Activated CD8-positive, alpha-beta memory T cell treated with anti-CD3 and anti-CD28 coated beads for 1 hour (primary cell): ENCODE data around the gene KDM6B.
A peak's percentile ranks its signal among the peaks of the same experiment; 100 is the strongest.
"Not testable (repeated sequence)": the region's sequence is repeated elsewhere in the genome, so short reads cannot be mapped to it uniquely, and the experiment has no call there.

ENCODE experiments used
- DNase-seq, 2 donors: peaks; one replicate each; pipeline ENCODE4 v3.0.0-alpha.2; 2020; ENCODE audit warnings: low read depth in 1 of 2; ENCODE audit errors: extremely low read depth in 1 of 2

The KDM6B gene

GRCh38 chr17:7851438-7852261 lies 17.6 kb downstream of the KDM6B start:
- peak; percentile 88 to 92 for DNase-seq

- no peak for DNase-seq
Measured at GRCh38 chr17:7852262-7852670, 18.2 kb downstream of the KDM6B start.

DNA sequence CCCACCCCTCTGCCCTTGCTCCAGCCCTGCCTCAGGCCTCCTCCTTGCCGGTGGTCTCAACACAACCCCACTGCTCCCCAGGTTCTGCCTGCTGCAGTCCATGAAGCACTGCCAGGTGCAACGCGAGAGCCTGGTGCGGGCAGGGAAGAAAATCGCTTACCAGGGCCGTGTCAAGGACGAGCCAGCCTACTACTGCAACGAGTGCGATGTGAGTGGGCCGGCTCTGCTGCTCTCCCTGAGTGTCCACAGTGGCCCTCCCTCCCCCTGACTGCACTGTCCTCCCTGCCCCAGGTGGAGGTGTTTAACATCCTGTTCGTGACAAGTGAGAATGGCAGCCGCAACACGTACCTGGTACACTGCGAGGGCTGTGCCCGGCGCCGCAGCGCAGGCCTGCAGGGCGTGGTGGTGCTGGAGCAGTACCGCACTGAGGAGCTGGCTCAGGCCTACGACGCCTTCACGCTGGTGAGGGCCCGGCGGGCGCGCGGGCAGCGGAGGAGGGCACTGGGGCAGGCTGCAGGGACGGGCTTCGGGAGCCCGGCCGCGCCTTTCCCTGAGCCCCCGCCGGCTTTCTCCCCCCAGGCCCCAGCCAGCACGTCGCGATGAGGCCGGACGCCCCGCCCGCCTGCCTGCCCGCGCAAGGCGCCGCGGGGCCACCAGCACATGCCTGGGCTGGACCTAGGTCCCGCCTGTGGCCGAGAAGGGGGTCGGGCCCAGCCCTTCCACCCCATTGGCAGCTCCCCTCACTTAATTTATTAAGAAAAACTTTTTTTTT lies 19.1 kb downstream of the KDM6B start:
- no peak for DNase-seq

DNA sequence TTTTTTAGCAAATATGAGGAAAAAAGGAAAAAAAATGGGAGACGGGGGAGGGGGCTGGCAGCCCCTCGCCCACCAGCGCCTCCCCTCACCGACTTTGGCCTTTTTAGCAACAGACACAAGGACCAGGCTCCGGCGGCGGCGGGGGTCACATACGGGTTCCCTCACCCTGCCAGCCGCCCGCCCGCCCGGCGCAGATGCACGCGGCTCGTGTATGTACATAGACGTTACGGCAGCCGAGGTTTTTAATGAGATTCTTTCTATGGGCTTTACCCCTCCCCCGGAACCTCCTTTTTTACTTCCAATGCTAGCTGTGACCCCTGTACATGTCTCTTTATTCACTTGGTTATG lies 19.6 kb downstream of the KDM6B start:
- DNase-seq: no peak

GRCh38 chr17:7854078-7854777 lies 20.2 kb downstream of the KDM6B start:
- DNase-seq: no peak

DNA sequence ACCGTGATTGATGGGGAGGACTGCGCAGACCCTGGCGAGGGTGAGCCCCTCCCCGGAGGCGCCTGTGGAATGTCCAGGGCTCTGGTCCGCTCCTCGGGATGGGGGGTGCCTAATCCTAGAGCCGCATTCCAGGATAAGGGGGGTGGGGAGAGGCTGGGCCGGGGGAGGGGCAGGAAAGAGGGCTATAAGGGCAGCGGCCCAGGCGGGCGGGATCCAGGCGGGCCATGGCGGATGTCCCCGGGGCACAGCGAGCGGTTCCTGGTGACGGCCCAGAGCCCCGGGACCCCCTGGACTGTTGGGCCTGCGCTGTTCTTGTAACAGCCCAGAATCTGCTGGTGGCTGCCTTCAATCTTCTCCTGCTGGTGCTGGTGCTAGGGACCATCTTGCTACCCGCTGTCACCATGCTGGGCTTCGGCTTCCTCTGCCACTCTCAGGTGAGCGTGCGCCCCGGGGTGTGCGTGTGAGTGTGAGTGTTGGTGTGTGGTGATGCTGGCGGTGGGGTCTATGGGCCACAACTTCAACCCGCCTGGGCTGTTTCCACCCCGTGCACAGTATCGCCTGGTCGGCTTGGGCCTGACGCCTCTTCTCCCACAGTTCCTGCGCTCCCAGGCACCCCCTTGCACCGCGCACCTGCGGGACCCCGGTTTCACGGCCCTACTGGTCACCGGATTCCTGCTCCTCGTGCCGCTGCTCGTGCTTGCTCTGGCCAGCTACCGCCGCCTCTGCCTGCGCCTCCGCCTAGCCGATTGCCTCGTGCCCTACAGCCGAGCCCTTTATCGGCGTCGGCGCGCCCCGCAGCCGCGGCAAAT lies 21.0 kb downstream of the KDM6B start, which contains the start of gene TMEM88:
Gene TMEM88, plus strand, starts transcription at position 216 of the 809 bp plus-strand sequence. Its CDS starts 9 bp downstream, at position 225.
- DNase-seq: no peak

DNA sequence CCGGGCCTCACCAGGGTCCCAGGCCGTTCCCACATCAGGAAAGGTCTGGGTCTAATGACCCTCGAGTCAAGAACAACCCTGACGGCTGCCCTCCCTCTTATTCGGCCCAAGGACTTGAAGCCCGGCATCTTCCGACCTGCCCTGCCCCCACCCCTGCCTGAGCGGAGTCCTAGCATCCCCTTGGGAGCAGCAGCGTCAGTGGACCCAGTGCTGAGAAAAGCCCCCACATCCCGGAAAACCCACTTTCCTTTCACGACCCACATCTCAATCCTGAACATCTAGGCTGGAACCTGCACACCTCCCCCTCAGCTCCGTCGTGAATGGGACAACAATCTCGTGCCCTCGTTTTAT lies 21.6 kb downstream of the KDM6B start:
- DNase-seq: no peak

DNA sequence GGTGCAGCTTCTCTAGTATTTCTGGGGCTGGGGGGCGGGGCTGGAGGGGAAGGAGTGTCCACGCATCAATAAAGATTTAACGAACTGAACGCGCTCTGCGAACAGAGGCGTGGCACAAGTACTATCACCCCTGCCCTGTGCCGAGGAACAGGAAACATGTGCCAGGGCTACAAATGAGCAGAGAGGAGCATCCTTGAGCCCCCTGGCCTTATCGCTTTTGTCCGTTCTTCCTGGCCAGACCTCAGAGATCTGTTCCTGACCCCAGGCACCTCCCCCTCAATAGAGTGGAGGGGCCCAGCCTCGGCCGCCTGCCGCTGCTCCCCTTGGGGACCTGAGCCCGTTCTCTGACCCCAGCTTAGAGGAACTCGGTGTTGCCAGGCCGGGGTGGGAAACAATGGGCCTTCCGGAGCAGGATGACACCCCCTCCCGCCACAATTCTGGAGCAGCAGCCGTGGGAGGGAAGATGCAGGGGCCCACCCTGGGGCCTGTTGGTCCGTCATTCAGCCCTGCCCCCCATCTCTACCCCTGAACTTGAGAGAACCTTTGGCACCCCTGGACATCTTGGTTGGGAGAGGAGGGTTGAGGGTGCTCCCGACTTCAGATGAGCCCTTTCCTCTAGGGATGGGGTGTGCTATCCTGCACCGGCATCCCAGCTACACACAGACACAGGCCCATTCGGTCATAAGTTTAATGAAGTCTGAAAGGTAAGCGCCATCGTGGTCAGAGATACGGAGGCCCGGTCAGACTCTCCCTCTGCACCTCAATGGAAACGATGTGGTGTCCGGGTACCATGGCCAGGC lies 22.2 kb downstream of the KDM6B start:
- no peak for DNase-seq

DNA sequence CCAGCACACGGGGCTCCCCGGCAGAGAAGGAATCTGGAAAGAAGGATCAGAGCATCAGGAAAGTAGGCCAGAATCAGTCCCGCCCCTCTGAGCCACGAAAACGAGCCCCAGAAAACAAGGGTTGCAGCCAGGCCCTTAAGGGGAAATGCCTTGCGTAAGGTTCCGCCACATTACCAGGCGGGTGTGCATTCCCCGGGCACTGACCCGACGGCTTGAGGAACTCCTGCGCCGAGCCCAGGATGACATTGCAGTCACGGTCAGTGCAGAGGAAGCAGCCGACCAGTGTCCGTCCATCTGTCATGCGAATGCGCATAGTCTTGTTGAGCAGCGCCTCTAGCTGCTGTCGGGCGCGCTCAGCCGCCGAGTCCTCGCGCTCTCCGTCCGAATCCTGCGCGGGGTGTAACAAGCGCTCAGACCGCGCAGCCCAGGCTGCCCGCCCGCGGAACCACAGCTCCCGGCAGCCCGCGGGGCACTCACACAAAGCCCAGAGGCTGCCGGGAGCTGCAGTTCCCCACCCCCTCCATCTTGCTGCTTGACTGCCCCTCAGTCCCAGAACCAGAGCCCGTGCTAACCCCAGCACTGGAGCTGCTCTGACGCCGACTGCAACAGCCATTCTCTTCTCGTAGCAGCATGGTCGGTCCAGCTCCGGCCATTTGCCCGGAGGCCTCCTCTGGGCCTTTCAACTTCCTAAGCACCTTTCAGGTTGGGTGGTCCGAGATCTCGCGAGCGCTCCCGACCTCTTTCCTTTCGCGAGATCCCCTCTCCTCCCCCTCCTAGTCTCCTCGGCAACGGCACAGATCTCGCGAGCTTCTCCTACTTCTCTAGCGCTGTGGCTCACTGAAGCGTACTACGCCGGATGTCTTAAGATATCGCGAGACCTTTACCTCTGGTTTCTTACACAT lies 23.0 kb downstream of the KDM6B start, which contains the start of gene NAA38:
Gene NAA38, minus strand, starts transcription at position 749 of the 902 bp plus-strand sequence. Its CDS starts 96 bp downstream, at position 653.
- peak; percentile 83 to 91 for DNase-seq

DNA sequence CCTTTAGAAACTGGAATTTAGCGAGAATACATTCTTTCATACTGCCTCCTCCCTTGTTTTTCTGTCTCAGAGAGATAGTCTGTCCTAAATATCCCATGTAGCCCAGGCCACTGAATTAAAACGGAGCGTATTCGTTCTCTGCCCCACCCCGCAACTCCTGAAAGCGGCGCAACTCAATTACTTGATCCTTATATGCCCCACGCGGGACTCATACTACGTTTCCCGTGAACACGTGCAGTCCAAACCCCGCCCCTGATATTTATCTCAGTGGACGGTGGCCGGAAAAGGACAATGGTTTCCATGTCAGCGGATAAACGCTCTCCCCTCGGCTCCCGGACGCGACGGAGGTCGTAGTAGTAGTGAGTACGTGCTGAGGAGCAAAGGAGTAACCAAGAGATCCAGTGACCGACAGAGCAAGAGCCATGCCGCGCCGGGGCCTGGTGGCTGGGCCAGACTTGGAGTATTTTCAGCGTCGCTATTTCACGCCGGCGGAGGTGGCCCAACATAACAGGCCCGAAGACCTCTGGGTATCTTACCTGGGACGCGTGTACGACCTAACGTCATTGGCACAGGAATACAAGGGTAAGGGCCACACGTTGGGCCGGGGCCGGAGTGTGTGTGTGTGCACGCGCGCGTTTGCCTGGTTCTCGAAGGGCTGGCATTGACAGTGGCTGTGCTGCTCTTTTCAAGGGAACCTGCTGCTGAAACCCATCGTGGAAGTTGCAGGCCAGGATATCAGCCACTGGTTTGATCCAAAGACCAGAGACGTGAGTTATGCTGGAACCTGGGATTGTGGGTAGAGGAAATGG lies 23.9 kb downstream of the KDM6B start, which contains the start of gene CYB5D1:
Gene CYB5D1, plus strand, starts transcription at position 291 of the 809 bp plus-strand sequence. Its CDS starts 132 bp downstream, at position 423.
- DNase-seq: peak; percentile 76 to 78

GRCh38 chr17:7858522-7858810 lies 24.4 kb downstream of the KDM6B start:
- no peak for DNase-seq

DNA sequence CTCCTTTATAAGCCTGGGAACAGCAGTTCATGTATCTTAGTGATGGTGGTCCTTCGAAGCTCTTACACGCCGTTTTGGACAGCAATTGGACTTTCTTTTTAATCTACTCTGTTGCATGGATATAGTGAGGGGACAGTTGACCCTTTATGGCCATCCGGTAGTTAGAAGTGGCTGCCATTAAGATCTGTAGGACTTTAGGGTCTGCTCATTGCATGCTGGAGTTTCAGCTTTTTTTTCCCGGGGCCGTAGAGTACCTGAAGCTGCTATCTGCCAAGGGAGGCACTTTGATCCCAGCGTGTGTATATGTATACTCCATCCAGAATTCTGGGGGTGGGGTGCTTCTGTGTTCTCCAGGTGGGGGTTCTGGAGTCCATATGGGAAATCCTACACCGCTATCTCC lies 25.0 kb downstream of the KDM6B start:
- DNase-seq: no peak

DNA sequence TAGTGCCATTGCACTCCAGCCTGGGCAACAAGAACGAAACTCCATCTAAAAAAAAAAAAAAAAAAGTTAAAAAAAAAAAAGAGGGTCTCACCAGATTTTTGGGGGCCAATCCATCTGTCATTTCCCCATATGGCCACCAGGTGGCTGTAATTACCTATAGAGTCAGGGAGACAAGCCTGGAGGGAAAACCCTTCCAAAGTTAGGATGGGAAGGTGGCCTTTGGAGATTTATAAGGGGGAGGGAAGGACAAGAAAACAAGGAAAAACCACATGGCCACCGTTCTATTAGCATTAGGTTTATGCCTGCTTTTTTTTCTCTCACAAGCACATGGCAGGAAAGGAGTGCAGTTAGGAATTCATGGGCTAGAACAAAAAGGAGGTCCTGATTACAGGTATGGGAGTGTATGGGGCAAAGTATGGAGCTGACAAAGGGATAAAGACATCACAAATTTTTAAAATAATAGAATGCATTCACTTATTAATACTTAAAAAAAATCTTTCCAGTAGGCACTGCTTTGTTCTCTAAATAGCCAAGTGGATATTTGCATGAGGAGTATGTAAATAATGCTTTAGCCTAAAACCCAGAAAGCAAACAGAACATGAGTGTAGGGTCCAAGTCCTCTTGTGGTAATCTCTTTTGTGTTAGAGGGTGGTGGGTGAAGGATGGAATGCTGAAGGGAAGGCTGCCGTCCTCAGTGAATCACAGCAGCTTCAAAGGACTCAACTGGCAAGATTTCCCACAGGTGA lies 28.8 kb downstream of the KDM6B start:
- DNase-seq: no peak

DNA sequence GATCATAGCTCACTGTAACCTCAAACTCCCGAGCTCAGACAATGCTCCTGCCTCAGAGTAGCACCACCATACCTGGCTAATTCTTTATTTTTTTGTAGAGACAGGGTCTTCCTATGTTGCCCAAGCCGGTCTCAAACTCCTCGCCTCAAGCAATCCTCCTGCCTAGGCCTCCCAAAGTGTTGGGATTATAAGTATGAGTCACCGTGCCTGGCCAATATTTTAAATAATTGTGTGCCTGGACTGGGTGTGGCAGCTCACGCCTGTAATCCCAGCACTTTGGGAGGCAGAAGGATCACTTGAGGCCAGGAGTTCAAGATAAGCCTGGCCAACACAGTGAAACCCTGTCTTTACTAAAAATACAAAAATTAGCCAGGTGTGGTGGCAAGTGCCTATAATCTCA lies 30.4 kb downstream of the KDM6B start:
- DNase-seq: not testable (repeated sequence)

- no peak for DNase-seq
Measured at GRCh38 chr17:7864995-7865650, 31.1 kb downstream of the KDM6B start.

DNA sequence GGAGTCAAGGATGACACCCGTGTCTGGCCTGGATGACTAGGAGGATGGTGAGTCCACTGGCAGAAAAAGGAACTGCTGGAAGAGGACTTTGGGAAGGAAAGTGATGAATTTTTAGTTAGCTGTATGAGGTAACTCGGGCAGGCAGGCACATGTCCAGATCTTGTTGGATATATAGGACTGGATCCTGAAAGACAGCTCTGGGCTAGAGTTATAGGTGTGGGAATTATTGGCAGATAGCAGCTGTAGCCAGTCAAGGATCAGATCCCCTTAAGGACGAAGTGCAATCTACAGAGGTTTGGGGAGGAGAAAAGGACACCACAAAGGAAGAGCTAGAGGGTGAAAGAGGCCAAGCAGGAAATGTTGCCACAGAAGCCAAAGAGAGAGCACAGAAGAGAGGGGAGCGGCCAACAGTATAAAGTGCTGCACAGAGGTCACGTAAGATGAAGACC lies 33.9 kb downstream of the KDM6B start:
- no peak for DNase-seq

DNA sequence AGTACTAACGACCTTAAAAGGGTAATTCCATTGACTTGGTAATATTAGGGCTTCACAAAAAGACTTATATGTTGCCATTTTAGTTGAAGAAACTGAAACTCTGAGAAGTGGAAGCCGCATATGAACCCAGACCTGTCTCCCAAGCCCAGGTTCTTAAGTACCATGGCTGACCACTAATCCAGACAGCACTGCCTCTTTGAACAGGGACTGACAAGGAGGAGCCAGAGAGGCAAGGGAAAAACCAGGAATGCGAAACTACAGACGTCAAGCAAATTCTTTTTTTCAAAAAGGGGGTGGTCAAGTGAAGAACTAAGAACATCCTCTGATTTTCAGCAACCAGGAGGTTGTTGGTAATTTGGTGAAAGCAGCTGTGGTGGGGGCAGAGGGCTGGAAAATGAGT lies 39.0 kb downstream of the KDM6B start:
- DNase-seq: no peak
